ENCODE data around the gene SLCO2B1.

SLCO2B1 gene

GRCh38 chr11:75163921-75164849 is 13.3 kb downstream of the SLCO2B1 start:
- no peak for DNase-seq

- no peak for DNase-seq
These were observed 14.8 kb downstream of the SLCO2B1 start for GRCh38 chr11:75165721-75166120.

DNA sequence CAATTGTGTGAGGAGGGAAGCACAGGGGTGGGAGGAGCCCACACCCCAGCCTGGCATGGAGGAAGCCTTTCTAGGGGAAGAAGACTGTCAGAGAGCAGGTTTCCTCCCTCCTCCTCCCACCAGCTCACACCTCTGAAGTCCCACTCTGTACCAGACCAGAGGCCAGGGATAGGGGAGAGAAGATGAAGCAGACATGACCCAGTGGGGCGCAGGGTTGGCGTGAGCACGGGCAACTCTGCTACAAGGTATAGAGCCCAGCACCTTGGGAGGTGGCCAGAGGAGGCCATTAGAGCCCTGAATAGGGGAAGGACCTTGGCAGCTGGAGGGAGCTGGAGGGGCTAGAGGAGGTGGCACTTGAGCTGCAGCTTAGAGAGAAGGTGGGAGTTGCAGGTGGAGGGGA is 15.9 kb downstream of the SLCO2B1 start:
- no peak for DNase-seq

GRCh38 chr11:75167617-75168016 is 16.7 kb downstream of the SLCO2B1 start:
- no peak for DNase-seq

- no peak for DNase-seq
These were observed 18.4 kb downstream of the SLCO2B1 start for GRCh38 chr11:75169101-75169885.

GRCh38 chr11:75170516-75171201 is 19.8 kb downstream of the SLCO2B1 start:
- no peak for DNase-seq

DNA sequence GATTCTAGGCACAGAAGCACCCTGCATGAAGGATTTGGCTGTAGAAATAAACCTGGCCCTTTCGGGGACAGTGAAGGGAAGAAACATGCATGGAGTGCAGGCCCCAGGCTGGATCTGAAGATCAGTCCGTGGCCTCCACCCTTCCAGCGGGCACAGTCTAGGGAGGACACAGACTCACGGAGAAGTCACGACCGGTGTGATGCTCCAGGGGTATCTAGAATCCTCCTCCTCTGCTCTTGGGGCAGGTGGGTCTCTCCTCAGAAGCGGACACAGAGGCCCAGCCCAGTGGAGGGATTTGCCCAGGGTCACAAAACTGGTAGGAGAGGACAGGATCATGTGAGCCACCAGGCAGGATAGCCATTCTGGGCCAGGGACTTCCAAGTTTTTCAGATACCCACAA is 22.4 kb downstream of the SLCO2B1 start:
- DNase-seq = no peak

GRCh38 chr11:75174781-75175370 is 24.0 kb downstream of the SLCO2B1 start:
- peak; percentile 5 for DNase-seq

DNA sequence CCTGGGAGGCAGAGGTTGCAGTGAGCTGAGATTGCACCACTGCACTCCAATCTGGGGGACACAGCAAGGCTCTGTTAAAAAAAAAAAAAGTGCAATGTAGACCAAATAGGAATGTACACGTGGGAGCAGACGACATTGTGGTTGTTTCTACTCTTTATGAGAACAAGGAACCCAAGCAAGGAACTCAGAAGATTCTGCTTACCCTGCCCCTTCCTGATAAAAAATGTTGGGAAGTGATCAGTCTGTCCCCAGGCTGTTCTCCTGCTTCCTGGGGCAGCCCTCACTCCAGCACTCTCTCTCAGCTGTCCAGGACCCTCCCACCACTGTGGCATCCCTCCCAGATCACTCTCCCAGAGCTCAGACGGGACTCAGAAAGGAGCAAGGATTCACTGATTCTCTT is 31.8 kb downstream of the SLCO2B1 start:
- no peak for DNase-seq

DNA sequence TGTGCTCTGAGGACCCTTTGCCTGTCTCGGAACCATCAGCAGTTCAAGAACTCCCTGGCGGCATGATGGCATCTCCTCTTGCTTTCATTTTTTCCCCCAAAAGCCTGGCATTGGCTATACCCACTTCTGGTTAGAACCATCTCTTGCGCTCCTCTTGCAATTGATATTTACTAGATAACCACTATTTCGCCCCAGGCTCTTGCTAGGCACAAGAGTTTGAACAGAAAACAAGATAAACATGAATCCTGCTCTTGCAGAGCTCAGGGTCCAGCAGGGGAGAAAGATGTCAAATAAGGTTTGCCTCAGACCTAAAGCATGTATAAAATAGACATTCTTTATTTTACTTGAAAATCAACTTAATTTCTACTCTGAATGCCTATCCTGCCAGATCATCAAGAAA is 33.1 kb downstream of the SLCO2B1 start:
- DNase-seq = no peak

DNA sequence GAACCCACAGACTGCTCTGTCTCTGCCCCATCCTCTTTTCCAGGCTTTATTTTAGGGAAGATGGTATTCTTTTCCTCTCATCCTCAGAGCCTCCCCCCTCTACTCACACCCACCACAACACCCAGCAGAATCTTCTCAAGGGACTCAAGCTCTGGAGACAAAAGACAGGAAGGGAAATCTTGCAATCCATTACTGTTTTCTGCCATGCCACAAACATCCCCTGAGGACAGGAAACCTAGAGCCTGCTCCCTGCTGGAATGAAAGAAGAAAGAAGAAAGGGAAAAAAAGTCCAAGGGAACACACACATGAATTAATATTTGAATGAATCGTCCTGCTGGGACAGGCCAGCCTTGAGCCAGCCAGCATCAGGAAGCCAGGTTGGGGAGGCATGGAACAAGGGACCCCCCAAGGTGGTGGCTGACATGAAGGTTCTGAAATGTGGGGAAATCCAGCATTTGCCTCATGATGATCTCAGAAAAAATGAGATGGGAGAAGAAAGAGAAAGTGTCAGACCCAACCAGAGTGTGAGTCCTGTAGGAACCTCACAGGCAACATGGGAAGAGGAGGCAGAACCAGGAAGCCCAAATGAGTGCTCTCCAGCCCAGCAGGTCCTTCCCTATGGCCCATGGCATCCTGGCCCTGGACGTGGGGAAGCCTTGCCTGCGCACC is 34.0 kb downstream of the SLCO2B1 start:
- DNase-seq = no peak

DNA sequence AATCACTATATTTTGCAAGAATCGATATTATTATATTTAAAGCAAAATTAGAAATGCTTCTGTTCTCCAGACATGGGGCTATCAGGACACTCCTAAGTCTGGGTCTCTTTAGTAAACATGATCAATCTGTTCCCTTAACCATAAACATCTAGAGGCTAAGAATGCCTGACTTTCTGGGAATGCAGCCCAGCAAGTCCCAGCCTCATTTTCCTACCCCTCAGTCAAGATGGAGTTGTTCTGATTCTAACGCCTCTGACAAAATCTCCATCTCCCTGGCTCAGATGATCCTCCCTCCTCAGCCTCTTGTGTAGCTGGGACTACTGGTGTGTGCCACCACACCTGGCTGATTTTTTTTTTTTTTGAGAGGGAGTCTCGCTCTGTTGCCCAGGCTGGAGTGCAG is 35.0 kb downstream of the SLCO2B1 start:
- DNase-seq = no peak

DNA sequence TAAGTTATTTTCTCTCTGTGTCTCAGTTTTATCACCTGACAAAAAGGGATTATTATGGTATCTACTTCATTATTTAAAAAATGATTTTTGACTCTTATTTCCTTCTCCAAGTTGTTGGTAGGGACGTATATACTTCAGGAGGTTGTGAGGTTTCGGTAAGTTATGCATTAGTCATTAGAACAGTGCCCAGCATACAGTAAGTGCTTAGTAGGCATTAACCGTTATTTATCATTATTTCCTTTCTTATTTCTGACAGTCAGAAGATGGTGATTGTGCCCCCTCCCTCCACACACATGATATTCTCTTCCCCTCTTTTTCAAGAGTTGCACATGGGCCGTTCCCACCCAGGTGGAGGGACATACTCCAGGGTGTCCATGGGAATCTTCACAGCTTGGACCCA is 36.1 kb downstream of the SLCO2B1 start:
- no peak for DNase-seq

- no peak for DNase-seq
These were observed 37.8 kb downstream of the SLCO2B1 start for GRCh38 chr11:75188671-75189070.

DNA sequence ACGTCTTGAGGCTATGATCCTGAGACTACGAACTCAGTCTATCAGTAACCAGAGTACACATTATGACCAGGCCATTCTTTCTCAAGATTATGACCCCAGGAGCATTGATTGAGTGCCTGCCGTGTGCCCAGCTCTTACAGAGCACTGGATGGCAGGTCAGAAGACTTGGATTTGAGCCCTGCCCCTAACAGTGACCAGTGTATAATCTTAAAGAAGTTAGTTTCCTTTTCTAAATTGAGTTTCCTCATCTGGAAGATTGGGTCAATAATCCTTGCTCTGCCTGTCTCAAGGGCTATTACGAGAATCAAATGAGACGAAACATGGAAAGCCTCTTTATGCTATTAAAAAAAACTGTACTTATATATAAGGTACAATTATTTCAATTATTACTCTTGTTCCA is 38.2 kb downstream of the SLCO2B1 start:
- DNase-seq = no peak

- DNase-seq = no peak
These were observed 39.0 kb downstream of the SLCO2B1 start for GRCh38 chr11:75189911-75190310.

GRCh38 chr11:75190652-75191329 is 39.9 kb downstream of the SLCO2B1 start:
- no peak for DNase-seq

DNA sequence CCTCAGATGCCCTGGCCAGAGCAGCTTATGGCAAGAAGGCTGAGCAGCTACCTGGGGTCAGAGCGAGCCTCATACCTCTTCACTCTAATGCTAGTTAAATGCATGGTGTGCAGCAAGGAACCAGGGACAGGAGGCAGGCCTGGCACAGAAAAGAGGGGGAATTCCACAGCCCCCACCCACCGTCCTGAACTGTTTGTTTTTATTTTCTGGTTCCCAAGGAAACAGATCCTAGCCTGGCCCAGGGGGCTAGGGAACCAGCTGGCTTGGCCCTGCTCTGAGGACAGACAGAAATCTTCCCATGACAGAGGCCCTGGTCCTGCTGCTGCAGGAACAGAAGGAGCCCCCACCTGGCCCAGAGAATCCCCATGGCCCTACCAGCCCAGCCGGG is 40.4 kb downstream of the SLCO2B1 start:
- DNase-seq = no peak

DNA sequence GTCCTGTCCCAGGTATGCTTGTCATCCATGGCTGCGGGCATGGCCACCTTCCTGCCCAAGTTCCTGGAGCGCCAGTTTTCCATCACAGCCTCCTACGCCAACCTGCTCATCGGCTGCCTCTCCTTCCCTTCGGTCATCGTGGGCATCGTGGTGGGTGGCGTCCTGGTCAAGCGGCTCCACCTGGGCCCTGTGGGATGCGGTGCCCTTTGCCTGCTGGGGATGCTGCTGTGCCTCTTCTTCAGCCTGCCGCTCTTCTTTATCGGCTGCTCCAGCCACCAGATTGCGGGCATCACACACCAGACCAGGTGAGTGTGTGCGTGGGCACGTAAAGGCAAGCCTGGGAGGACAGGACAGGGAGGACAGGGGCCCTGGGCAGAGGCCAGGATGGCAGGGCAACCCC is 42.4 kb downstream of the SLCO2B1 start:
- no peak for DNase-seq

DNA sequence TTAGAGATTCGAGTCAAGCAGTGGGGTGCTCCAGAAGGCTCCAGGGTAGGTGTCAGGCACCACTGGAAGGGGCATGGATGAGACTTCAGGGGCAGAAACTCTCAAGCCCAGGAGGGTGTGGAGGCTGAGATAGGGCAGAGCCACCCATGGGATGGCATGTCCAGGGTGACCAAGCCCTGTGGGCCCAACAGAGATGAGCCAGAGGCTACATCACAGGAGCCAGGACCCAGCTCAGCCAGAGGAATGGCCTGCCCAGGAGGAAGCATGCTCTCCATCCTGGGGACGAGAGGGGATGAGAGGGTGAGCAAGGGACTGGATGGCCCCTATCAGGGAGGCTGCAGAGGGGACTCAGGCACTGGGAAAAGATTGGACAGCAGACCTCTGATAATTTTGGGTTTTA is 42.8 kb downstream of the SLCO2B1 start:
- DNase-seq = no peak

- no peak for DNase-seq
These were observed 43.2 kb downstream of the SLCO2B1 start for GRCh38 chr11:75194147-75194546.

All from activated CD4-positive, alpha-beta T cell treated with anti-CD3 and anti-CD28 coated beads, Interleukin-2, amount 50 U/mL, for 48 hours (primary cell).